HL-60/S4 treated with phorbol 12-myristate 13-acetate at 8.2 ng/mL for 4 days and 3 days (cell line): ENCODE data around the gene CHTF8.

ENCODE experiments used
- in situ Hi-C: fragments of 300-500 bp; cut with MboI; formaldehyde crosslinking; loops from 2 replicates; pipeline ENCODE4 v1.15.0; 2022; ENCODE audit warnings: low sequenced_read_pairs

Gene CHTF8

GRCh38 chr16:69114976-69115355, 17.4 kb downstream of the CHTF8 start:
- in situ Hi-C loops = no loop called here

GRCh38 chr16:69114346-69114975, 17.9 kb downstream of the CHTF8 start:
- in situ Hi-C loops = no loop called here

- in situ Hi-C loops = no loop called here
Observed at GRCh38 chr16:69113216-69113615, 19.2 kb downstream of the CHTF8 start.

- in situ Hi-C loops = no loop called here
Observed at GRCh38 chr16:69112285-69113129, 19.9 kb downstream of the CHTF8 start.

GRCh38 chr16:69111876-69112230, 20.5 kb downstream of the CHTF8 start:
- in situ Hi-C loops = no loop called here

GRCh38 chr16:69111216-69111875, 21.0 kb downstream of the CHTF8 start:
- in situ Hi-C loops = no loop called here

- in situ Hi-C loops = no loop called here
Observed at GRCh38 chr16:69110406-69110805, 22.0 kb downstream of the CHTF8 start.

GRCh38 chr16:69109486-69110270, 22.7 kb downstream of the CHTF8 start:
- in situ Hi-C loops = no loop called here

GRCh38 chr16:69108905-69109252, 23.5 kb downstream of the CHTF8 start:
- in situ Hi-C loops = no loop called here

GRCh38 chr16:69108064-69108904, 24.1 kb downstream of the CHTF8 start:
- in situ Hi-C loops = no loop called here

- in situ Hi-C loops = no loop called here
Observed at GRCh38 chr16:69107316-69107962, 24.9 kb downstream of the CHTF8 start.

- in situ Hi-C loops = no loop called here
Observed at GRCh38 chr16:69106491-69107315, 25.7 kb downstream of the CHTF8 start.

- in situ Hi-C loops = no loop called here
Observed at GRCh38 chr16:69105501-69106361, 26.7 kb downstream of the CHTF8 start, which contains the start of gene HAS3. TSS of gene HAS3 (plus strand) at chr16:69105653. CDS start at chr16:69109396, 3,743 bp downstream.

GRCh38 chr16:69100071-69100691, 32.2 kb downstream of the CHTF8 start:
- in situ Hi-C loops = no loop called here

- in situ Hi-C loops = no loop called here
Observed at GRCh38 chr16:69095193-69095592, 37.2 kb downstream of the CHTF8 start.

- in situ Hi-C loops = no loop called here
Observed at GRCh38 chr16:69094501-69094900, 37.9 kb downstream of the CHTF8 start.

GRCh38 chr16:69093974-69094373, 38.4 kb downstream of the CHTF8 start:
- in situ Hi-C loops = no loop called here
